GM21717 (cell line): ENCODE measurements around the gene CASP3.

ENCODE experiments used
- ATAC-seq: cut with Tn5 transposase; IDR thresholded peaks from one replicate; pipeline ENCODE4 v1.9.1; 2021; ENCODE audit warnings: mild to moderate bottlenecking, moderate library complexity; ENCODE audit not compliant: unreplicated experiment

The CASP3 gene

DNA sequence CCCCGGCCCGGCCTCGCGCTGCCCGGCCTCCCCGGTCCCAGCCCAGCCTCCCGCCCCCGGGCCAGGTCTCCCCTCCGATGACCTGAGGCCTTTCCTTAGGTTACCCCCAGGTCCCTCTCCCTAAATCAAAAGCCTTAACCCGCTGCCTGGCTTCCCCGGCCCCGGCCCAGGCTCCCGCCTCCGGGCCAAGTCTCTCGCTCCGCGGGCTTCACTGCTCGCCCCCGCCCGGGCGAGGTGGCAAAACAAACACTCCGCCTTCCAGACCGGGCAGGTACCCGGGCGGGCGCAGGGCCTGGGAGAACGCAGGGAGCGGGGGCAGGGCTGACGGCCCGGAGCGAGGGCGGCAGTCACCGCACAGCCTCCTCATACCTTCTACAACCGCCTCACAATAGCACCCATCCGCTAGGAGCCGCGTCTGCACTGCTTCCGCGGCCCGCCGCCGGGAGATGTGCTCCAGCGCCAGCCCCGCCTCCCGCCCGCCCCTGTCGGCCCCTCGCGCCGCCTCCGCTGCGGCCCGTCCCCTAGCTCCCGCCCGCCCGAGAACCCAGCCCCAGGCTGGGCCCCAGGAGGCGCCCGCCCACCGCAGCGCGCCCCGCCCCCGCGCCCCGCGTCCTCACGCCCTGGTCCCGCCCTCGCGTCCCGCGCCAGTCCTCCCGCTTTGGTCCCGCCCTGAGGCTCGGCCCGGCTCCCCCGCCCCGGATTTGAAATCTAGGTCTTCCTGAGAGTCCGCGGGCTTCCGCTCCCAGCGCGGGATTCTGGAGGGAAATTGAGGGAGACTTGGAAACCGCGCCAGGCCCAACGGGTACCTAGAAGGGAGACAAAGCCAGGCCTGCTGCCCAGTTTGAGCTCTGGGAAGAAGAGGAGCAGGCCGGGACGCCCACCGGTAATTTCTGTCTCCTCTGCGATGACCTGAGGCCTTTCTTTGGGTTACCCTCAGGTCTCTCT lies at the start of gene CASP3, which contains the start of gene PRIMPOL:
Gene CASP3 (minus strand): TSS at position 422 of the 945 bp plus-strand sequence. CDS start 10,994 bp downstream, outside the sequence.
Gene PRIMPOL (plus strand): TSS at position 713 of the 945 bp plus-strand sequence. CDS start 7,403 bp downstream, outside the sequence.
- ATAC-seq = peak; percentile 79

- ATAC-seq = no peak
Observed at GRCh38 chr4:184697956-184698355, 48.7 kb upstream of the CASP3 start.

DNA sequence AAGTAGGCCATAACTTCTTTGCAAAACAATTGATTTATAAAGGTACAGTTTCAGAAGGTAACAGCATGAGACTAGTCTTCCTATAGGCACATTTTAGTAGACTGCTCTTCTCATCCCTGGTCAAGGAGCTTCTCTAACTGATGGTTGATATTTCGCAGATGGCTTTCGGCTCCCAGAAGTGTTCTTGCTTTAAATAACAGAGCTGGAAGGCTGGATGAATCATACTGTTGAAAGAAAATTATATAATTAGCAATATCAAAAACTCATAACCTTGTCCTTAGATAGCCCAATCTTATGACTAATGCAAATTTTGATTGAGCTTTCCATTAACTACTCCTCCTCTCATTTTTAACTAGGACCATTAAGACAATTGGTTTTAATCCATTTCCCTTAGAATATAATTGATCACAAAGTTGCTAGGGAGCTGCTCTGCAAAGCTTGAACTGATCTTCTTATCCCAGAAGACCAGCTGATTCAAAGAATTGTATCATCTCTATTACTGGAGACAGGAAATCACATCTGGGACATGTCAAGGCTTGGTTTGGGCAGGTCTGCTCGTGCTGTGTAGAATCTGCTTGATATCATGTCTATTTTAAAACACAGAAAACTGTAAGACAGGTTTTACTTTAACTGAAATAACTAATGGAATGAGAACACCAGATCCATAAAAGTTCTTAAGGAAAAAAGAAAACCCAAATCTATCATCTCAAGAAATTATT lies 46.1 kb upstream of the CASP3 start:
- ATAC-seq = no peak

DNA sequence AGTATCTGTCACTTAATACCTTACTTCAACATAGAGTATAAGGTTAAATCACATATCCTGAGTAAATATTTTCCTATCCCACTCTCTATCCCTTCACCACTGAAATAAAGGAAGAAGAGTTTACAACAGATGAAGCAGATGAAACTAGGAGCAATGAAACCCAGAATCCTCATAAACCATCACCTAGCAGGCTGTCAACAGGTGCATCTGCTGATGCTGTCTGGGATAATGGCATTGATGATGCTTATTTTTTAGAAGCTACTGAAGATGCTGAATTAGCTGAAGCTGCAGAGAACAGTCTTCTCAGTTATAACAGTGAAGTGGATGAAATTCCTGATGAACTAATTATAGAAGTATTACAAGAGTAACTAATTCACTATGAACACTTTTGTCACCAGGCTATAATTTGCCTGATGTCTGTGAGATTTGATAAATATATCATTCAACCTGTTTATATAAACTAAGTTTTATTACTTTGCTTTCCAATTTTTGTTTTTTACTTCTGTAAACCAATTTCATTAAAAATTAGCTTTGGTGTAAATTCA lies 45.2 kb upstream of the CASP3 start:
- ATAC-seq = no peak

GRCh38 chr4:184693056-184693455 lies 43.8 kb upstream of the CASP3 start:
- no peak for ATAC-seq

GRCh38 chr4:184689681-184690080 lies 40.4 kb upstream of the CASP3 start:
- ATAC-seq = no peak

- no peak for ATAC-seq
Observed at GRCh38 chr4:184688447-184688846, 39.2 kb upstream of the CASP3 start.

- no peak for ATAC-seq
Observed at GRCh38 chr4:184688005-184688404, 38.8 kb upstream of the CASP3 start.

DNA sequence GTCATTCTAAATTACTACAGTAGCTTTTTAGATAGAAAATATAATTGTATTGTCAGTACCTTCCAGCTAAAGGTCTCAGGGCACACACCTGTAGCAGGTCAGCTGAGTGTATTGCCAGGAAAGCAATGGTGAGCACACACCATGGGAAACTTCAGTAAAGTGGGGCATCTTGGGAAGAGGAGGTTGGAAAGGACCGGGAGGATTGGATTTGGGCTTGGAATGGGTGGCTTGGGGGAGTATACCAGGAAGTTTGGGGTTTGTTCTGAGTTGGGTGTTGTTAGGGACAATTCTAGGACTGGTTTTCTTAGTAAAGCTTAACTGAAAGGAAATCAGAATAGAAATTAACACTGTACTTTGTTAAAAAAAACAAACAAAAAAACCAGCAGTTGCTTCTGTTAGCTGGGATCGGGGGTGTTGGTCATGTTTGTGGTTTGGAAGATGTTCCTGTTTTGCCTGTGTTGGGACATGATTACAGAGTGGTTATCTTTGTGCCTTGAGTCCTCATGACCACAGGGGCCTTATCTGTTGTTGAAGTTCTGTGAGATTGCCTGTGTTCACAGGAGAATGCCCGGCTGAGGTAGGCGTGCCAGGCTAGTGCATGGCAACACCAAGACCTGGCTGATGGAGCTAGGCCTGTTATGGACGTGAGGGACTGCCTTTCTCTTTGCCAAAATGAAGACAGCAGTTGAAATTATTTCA lies 35.4 kb upstream of the CASP3 start:
- no peak for ATAC-seq

GRCh38 chr4:184681916-184682315 lies 32.7 kb upstream of the CASP3 start:
- no peak for ATAC-seq

- no peak for ATAC-seq
Observed at GRCh38 chr4:184680698-184681097, 31.5 kb upstream of the CASP3 start.

- ATAC-seq = no peak
Observed at GRCh38 chr4:184675821-184676492, 26.7 kb upstream of the CASP3 start.

- ATAC-seq = no peak
Observed at GRCh38 chr4:184675018-184675417, 25.8 kb upstream of the CASP3 start.

DNA sequence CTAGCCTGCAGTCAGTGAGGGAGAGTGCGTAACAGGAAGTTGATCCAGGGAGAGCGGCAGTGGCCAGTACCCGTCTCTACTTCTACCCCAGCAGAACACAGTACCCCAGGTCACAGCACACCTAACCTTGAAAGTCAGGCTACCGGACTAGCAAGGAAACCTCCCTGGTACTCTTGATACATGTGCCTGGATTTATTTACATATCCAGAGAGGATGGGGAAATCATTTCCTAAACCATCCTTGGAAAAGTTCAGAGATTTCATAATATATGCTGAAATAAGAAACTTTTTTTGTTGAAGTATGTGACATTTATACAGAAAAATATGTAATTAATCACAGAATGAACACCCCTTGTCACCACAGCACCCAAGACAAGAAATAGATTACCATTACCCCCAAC lies 24.8 kb upstream of the CASP3 start:
- no peak for ATAC-seq

DNA sequence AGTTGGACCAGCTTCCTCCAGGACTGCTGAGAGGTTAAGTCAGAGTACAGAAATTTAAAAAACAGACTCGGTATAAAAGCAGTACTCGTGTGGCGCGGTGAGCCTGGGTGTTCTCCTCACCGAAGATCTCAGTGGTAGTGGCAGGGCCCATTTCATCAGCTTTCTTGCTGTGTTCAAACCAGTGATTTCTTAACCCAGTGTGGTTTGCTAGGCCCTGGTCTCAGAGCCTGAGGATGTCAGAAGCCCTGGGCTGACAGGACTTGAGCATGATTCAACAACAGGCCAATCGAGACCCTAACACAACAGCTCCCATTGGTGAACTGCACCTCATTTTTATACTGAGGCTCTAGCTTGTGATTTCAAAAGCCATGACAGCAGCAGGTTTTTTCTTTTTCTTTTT lies 23.5 kb upstream of the CASP3 start:
- ATAC-seq = no peak

DNA sequence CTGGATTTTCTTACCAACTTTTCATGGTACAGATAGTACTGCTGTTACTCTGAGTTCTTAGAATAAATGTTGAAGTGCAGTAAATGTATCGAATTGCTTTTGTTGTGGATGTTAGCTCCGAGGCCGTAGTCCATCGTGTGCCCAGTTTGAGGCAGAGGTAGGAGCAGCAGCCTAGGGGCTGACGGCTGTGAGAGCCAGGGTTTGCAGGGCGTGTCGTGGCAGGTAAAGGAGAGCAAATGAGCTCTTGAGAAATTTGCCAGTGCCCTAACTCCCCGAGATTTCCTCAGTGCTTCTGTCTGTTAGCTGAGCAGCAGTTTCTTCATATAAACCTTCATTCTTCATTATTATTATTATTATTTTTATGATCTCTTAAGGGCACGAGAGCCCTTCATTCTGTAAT lies 21.9 kb upstream of the CASP3 start:
- no peak for ATAC-seq

- no peak for ATAC-seq
Observed at GRCh38 chr4:184669251-184669650, 20.0 kb upstream of the CASP3 start.

GRCh38 chr4:184668511-184669114 lies 19.4 kb upstream of the CASP3 start:
- no peak for ATAC-seq

DNA sequence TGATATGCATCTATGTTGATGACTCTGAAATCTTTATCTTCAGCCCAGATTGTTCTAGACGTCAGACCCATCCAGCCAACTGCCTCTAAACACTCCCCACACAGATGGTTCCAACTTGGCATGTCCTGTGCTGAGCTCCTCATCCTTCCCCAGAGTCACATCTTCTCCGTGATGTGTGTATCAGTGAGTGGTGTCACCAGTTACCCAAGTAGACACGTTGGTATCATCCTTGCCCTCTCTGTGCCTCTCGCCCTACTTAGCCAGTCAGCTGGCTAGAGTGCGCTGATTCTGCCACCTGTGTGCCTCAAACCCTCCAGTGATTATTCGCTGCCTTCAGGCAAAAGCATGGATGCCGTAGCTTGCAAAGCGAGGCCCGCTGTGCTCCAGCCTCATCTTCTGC lies 18.8 kb upstream of the CASP3 start:
- no peak for ATAC-seq

DNA sequence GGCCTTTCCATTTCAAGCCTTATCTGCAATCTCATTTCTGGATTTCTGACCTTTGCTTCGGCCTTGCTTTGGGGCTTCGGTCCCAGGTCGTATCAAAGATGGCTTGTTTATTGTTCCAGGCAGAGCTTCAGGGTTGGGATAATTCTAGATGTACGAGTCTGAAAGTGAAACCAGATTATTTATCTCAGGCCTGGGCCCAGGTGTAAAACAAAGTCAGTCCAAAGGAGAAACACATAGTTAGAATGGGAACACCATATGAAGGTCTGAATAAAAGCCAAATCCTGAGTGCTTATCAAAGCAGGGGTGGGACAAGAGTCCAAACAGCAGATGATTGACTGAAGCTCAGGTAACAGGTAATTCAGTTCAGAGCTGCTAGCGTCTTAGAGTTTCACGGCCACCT lies 17.4 kb upstream of the CASP3 start:
- ATAC-seq = no peak
